Activated naive CD4-positive, alpha-beta T cell treated with anti-CD3 and anti-CD28 coated beads, Interleukin-2, amount 50 U/mL, for 16 hours (primary cell): ENCODE results near the gene CPPED1.

ENCODE experiments used
- DNase-seq: peaks from one replicate; pipeline ENCODE4 v3.0.0-alpha.2; 2020

The CPPED1 gene

GRCh38 chr16:12728469-12728868 lies 75.2 kb downstream of the CPPED1 start:
- no peak for DNase-seq

- no peak for DNase-seq
Observed at GRCh38 chr16:12724226-12724625, 79.5 kb downstream of the CPPED1 start.

- DNase-seq = no peak
Observed at GRCh38 chr16:12723681-12724080, 80.0 kb downstream of the CPPED1 start.

GRCh38 chr16:12721841-12722421 lies 81.8 kb downstream of the CPPED1 start:
- no peak for DNase-seq

- no peak for DNase-seq
Observed at GRCh38 chr16:12719972-12720371, 83.7 kb downstream of the CPPED1 start.

GRCh38 chr16:12716658-12717057 lies 87.0 kb downstream of the CPPED1 start:
- no peak for DNase-seq

- DNase-seq = no peak
Observed at GRCh38 chr16:12709807-12710206, 93.9 kb downstream of the CPPED1 start.

GRCh38 chr16:12708266-12708665 lies 95.4 kb downstream of the CPPED1 start:
- no peak for DNase-seq

GRCh38 chr16:12706628-12707027 lies 97.1 kb downstream of the CPPED1 start:
- DNase-seq = no peak

- no peak for DNase-seq
Observed at GRCh38 chr16:12704492-12705111, 99.1 kb downstream of the CPPED1 start.

GRCh38 chr16:12703935-12704334 lies 99.8 kb downstream of the CPPED1 start:
- no peak for DNase-seq

GRCh38 chr16:12700161-12700560 lies 103.5 kb downstream of the CPPED1 start:
- DNase-seq = no peak

GRCh38 chr16:12699161-12699560 lies 104.5 kb downstream of the CPPED1 start:
- no peak for DNase-seq

GRCh38 chr16:12697437-12697836 lies 106.2 kb downstream of the CPPED1 start:
- DNase-seq = no peak

GRCh38 chr16:12695454-12695853 lies 108.2 kb downstream of the CPPED1 start:
- DNase-seq = no peak

GRCh38 chr16:12690024-12690423 lies 113.7 kb downstream of the CPPED1 start:
- no peak for DNase-seq

- no peak for DNase-seq
Observed at GRCh38 chr16:12688951-12689850, 114.5 kb downstream of the CPPED1 start.

- no peak for DNase-seq
Observed at GRCh38 chr16:12685806-12686205, 117.9 kb downstream of the CPPED1 start.

GRCh38 chr16:12682432-12683165 lies 121.1 kb downstream of the CPPED1 start:
- no peak for DNase-seq

- DNase-seq = no peak
Observed at GRCh38 chr16:12681653-12682052, 122.0 kb downstream of the CPPED1 start.

GRCh38 chr16:12680531-12680930 lies 123.2 kb downstream of the CPPED1 start:
- DNase-seq = no peak

- no peak for DNase-seq
Observed at GRCh38 chr16:12679660-12680272, 123.9 kb downstream of the CPPED1 start.

GRCh38 chr16:12678983-12679382 lies 124.7 kb downstream of the CPPED1 start:
- no peak for DNase-seq
